HepG2 (cell line): Measurements from ENCODE around the gene ATR. TPM values are rescaled to one million over a fixed set of nuclear protein-coding genes. Genes with fewer than 3 reads are reported as not detected.

Source experiments
- ATF4 ChIP-seq, 2 experiments: fragments of 450-650 bp in 1 of 2; sonication (generic) in 1 of 2; formaldehyde crosslinking; IDR thresholded peaks; 2 replicates each; pipeline versions ENCODE4 v1.5.0 to v1.8.0; 2020 to 2022; ENCODE audit warnings: mild to moderate bottlenecking in 1 of 2, missing genetic modification reagents in 1 of 2
- CEBPZ ChIP-seq: IDR thresholded peaks from 2 replicates; pipeline ENCODE4 v1.6.1; 2012; ENCODE audit warnings: low read length, improper control_type of control experiment
- FOXO1 ChIP-seq: sonication (generic); formaldehyde crosslinking; IDR thresholded peaks from 2 replicates; pipeline ENCODE4 v1.4.0; 2020; ENCODE audit warnings: missing genetic modification reagents
- HBP1 ChIP-seq: IDR thresholded peaks from 2 replicates; pipeline ENCODE4 v1.6.1; 2016; ENCODE audit warnings: low read depth, control low read depth
- KMT2B ChIP-seq: IDR thresholded peaks from 2 replicates; pipeline ENCODE4 v1.6.1; 2016; ENCODE audit warnings: missing genetic modification reagents, missing compliant biosample characterization
- MNT ChIP-seq: fragments of 450-650 bp; IDR thresholded peaks from 2 replicates; pipeline ENCODE4 v1.6.1; 2016
- RARG ChIP-seq: sonication (generic); formaldehyde crosslinking; IDR thresholded peaks from 2 replicates; pipeline ENCODE4 v1.4.0; 2020; ENCODE audit warnings: low read depth, mild to moderate bottlenecking, missing genetic modification reagents
- RORA ChIP-seq: sonication (generic); formaldehyde crosslinking; IDR thresholded peaks from 2 replicates; pipeline ENCODE4 v1.5.0; 2020; ENCODE audit warnings: mild to moderate bottlenecking, missing genetic modification reagents, moderate library complexity
- STAT6 ChIP-seq: sonication (generic); formaldehyde crosslinking; IDR thresholded peaks from 2 replicates; pipeline ENCODE4 v1.4.0; 2020; ENCODE audit warnings: missing genetic modification reagents, mild to moderate bottlenecking, borderline replicate concordance
- ZMAT3 ChIP-seq: sonication (generic); formaldehyde crosslinking; conservative IDR thresholded peaks from 2 replicates; pipeline ENCODE4 v1.7.0; 2021; ENCODE audit warnings: missing genetic modification reagents
- ZNF18 ChIP-seq: sonication (generic); formaldehyde crosslinking; IDR thresholded peaks from 2 replicates; pipeline ENCODE4 v1.8.0; 2022; ENCODE audit warnings: mild to moderate bottlenecking, missing genetic modification reagents; ENCODE audit not compliant: insufficient replicate concordance
- ZNF3 ChIP-seq: IDR thresholded peaks from 2 replicates; pipeline ENCODE4 v1.7.0; 2017; ENCODE audit warnings: inconsistent platforms
- ZNF713 ChIP-seq: sonication (generic); formaldehyde crosslinking; IDR thresholded peaks from 2 replicates; pipeline ENCODE4 v1.4.0; 2020; ENCODE audit warnings: mild to moderate bottlenecking, missing genetic modification reagents
- ZNF780A ChIP-seq: sonication (generic); formaldehyde crosslinking; IDR thresholded peaks from 2 replicates; pipeline ENCODE4 v1.8.0; 2022; ENCODE audit warnings: mild to moderate bottlenecking, missing genetic modification reagents, moderate library complexity
- polyA plus RNA-seq, 8 experiments: library from polyadenylated mRNA; depleted of rRNA in 3 of 8; stranded (reverse) in 7 of 8; unstranded in 1 of 8; fragments of >200 nt; fragmentation: Illumina TruSeq in 4 of 8; extraction: Trizol in 4 of 8; gene quantifications; 2 replicates each; pipeline versions ENCODE4 v1.2.1 to v1.2.3, GENCODE V29; 2011 to 2016; ENCODE audit warnings: low read depth in 4 of 8, missing spikeins in 1 of 8, mixed read lengths in 1 of 8; ENCODE audit not compliant: insufficient read depth in 1 of 8
- total RNA-seq, 5 experiments: library from RNA; depleted of rRNA; stranded (reverse); fragments of >200 nt; fragmentation: Illumina TruSeq; extraction: Trizol; gene quantifications; 2 replicates each; pipeline ENCODE4 v1.2.3, GENCODE V29; 2016; ENCODE audit warnings: low read depth in 1 of 5

Gene ATR
- total and polyA plus RNA-seq, 2 of the 13 experiments (the other 11 are each of a cell fraction or from before 2014, with no cell fraction given) = 6.6 to 17.0 TPM

GRCh38 chr3:142447852-142448823, 130.4 kb downstream of the ATR start, which contains the start of gene XRN1 (continued):
- TF ChIP-seq STAT6 (CRISPR knock-in tag) = peak; percentile 50; the same call in 1 of the 2 replicates
- TF ChIP-seq ZNF18 (CRISPR knock-in tag) = no peak
- TF ChIP-seq ZNF3 (CRISPR knock-in tag) = no peak
- TF ChIP-seq MNT = 0 out of 2 replicates have a peak, but pooled peaks have one; percentile 19
- TF ChIP-seq ZNF780A (CRISPR knock-in tag) = no peak
- peak; percentile 41; the same call in 1 of the 2 replicates for TF ChIP-seq HBP1 (CRISPR knock-in tag)
- peak; percentile 100 for TF ChIP-seq KMT2B
- no peak for TF ChIP-seq CEBPZ
- 0 out of 2 replicates have a peak, but pooled peaks have one; percentile 58 for TF ChIP-seq RARG (CRISPR knock-in tag)
- TF ChIP-seq ATF4 (CRISPR knock-in tag; IDR thresholded peaks at IDR 0.05) = peak in 1 of 2 experiments; percentile 55; a peak in 2 of 4 replicates
- no peak for TF ChIP-seq ZMAT3
- TF ChIP-seq RORA (CRISPR knock-in tag) = no peak
- TF ChIP-seq ZNF713 = no peak
- peak; percentile 68; the same call in 1 of the 2 replicates for TF ChIP-seq FOXO1 (CRISPR knock-in tag)
